ENCODE results near the gene EGFR.

The EGFR gene

GRCh38 chr7:55210176-55210575 is 191.4 kb downstream of the EGFR start (continued):
- no peak for TF ChIP-seq POU6F1 (CRISPR knock-in tag; IDR thresholded peaks at IDR 0.05; ENCODE audit: borderline replicate concordance, low read depth)
- TF ChIP-seq CSRNP3 (CRISPR knock-in tag; IDR thresholded peaks at IDR 0.05) = no peak
- TF ChIP-seq RARB (CRISPR knock-in tag; IDR thresholded peaks at IDR 0.05) = no peak
- no peak for TF ChIP-seq ISL1 (CRISPR knock-in tag; IDR thresholded peaks at IDR 0.05)
- TF ChIP-seq ZFP3 (CRISPR knock-in tag; IDR thresholded peaks at IDR 0.05) = no peak

- no peak for TF ChIP-seq TOX (CRISPR knock-in tag; IDR thresholded peaks at IDR 0.05; ENCODE audit: borderline replicate concordance)
- TF ChIP-seq SNAI2 (CRISPR knock-in tag; IDR thresholded peaks at IDR 0.05) = no peak
- TF ChIP-seq CREB5 (CRISPR knock-in tag; IDR thresholded peaks at IDR 0.05; ENCODE audit: low read depth) = no peak
- TF ChIP-seq ISL1 (CRISPR knock-in tag; IDR thresholded peaks at IDR 0.05) = no peak
- no peak for TF ChIP-seq TSHZ2 (CRISPR knock-in tag; IDR thresholded peaks at IDR 0.05)
- no peak for TF ChIP-seq PPARA (CRISPR knock-in tag; IDR thresholded peaks at IDR 0.05; ENCODE audit: borderline replicate concordance)
- TF ChIP-seq ESRRG (CRISPR knock-in tag; IDR thresholded peaks at IDR 0.05) = no peak
- no peak for ATAC-seq
Observed at GRCh38 chr7:55210716-55211115, 191.9 kb downstream of the EGFR start.

GRCh38 chr7:55211726-55212125 is 192.9 kb downstream of the EGFR start:
- ATAC-seq = no peak
- TF ChIP-seq TOX (CRISPR knock-in tag; IDR thresholded peaks at IDR 0.05; ENCODE audit: borderline replicate concordance) = no peak
- no peak for TF ChIP-seq PPARA (CRISPR knock-in tag; IDR thresholded peaks at IDR 0.05; ENCODE audit: borderline replicate concordance)
- no peak for TF ChIP-seq ARNTL (CRISPR knock-in tag; IDR thresholded peaks at IDR 0.05; ENCODE audit: borderline replicate concordance, low read depth)
- no peak for TF ChIP-seq OSR1 (CRISPR knock-in tag; IDR thresholded peaks at IDR 0.05)
- no peak for TF ChIP-seq PATZ1 (CRISPR knock-in tag; IDR thresholded peaks at IDR 0.05; ENCODE audit: borderline replicate concordance)
- TF ChIP-seq GLIS3 (CRISPR knock-in tag; IDR thresholded peaks at IDR 0.05) = no peak
- no peak for TF ChIP-seq TSHZ2 (CRISPR knock-in tag; IDR thresholded peaks at IDR 0.05)
- TF ChIP-seq POU6F1 (CRISPR knock-in tag; IDR thresholded peaks at IDR 0.05; ENCODE audit: borderline replicate concordance, low read depth) = no peak
- no peak for TF ChIP-seq CSRNP3 (CRISPR knock-in tag; IDR thresholded peaks at IDR 0.05)
- TF ChIP-seq ZNF565 (CRISPR knock-in tag; conservative IDR thresholded peaks at IDR 0.05; ENCODE audit: low read depth) = no peak
- TF ChIP-seq ESRRG (CRISPR knock-in tag; IDR thresholded peaks at IDR 0.05) = no peak
- TF ChIP-seq ZFP3 (CRISPR knock-in tag; IDR thresholded peaks at IDR 0.05) = no peak
- TF ChIP-seq ZC3H10 (CRISPR knock-in tag; IDR thresholded peaks at IDR 0.05) = no peak
- TF ChIP-seq CSDC2 (CRISPR knock-in tag; IDR thresholded peaks at IDR 0.05) = no peak
- TF ChIP-seq CREB5 (CRISPR knock-in tag; IDR thresholded peaks at IDR 0.05; ENCODE audit: low read depth) = no peak
- no peak for TF ChIP-seq TCF4 (CRISPR knock-in tag; IDR thresholded peaks at IDR 0.05; ENCODE audit: borderline replicate concordance)
- no peak for TF ChIP-seq ZFP30 (CRISPR knock-in tag; IDR thresholded peaks at IDR 0.05)

Data from SK-N-SH treated with all-trans-retinoic acid at 6 μM for 48 hours (cell line).